HepG2 (cell line): Measurements from ENCODE around the gene C19orf85. TPM values are rescaled to one million over a fixed set of nuclear protein-coding genes. Genes with fewer than 3 reads are reported as not detected.

Source experiments
- ARHGAP35 ChIP-seq: sonication (generic); formaldehyde crosslinking; IDR thresholded peaks from 2 replicates; pipeline ENCODE4 v1.9.0; 2022; ENCODE audit warnings: mild to moderate bottlenecking, inconsistent platforms, moderate library complexity, missing genetic modification reagents, borderline replicate concordance
- KDM2A ChIP-seq: sonication (generic); formaldehyde crosslinking; IDR thresholded peaks from 2 replicates; pipeline ENCODE4 v1.4.0; 2020; ENCODE audit warnings: low read depth, missing genetic modification reagents, borderline replicate concordance
- MAFG ChIP-seq: sonication (generic); formaldehyde crosslinking; IDR thresholded peaks from 2 replicates; pipeline ENCODE4 v1.5.1; 2020; ENCODE audit warnings: mild to moderate bottlenecking, missing genetic modification reagents
- MTA1 ChIP-seq: sonication (generic); formaldehyde crosslinking; IDR thresholded peaks from 2 replicates; pipeline ENCODE4 v1.4.0; 2020; ENCODE audit warnings: missing genetic modification reagents, mild to moderate bottlenecking, borderline replicate concordance
- POLR2A ChIP-seq, 2 experiments: IDR thresholded peaks; 2 replicates each; pipeline ENCODE4 v1.6.1; 2011; ENCODE audit warnings: low read depth in 2 of 2, low read length in 2 of 2, mild to moderate bottlenecking in 1 of 2, moderate library complexity in 1 of 2; ENCODE audit not compliant: insufficient read depth in 1 of 2
- RBFOX2 ChIP-seq: fragments of 200-400 bp; formaldehyde crosslinking; IDR thresholded peaks from 2 replicates; pipeline ENCODE4 v1.6.1; 2017; ENCODE audit warnings: low read depth, mild to moderate bottlenecking, low read length
- RXRA ChIP-seq: sonication (generic); formaldehyde crosslinking; IDR thresholded peaks from 2 replicates; pipeline ENCODE4 v1.5.1; 2020; ENCODE audit warnings: missing genetic modification reagents
- SNAI1 ChIP-seq: sonication (generic); formaldehyde crosslinking; IDR thresholded peaks from 2 replicates; pipeline ENCODE4 v1.5.0; 2020; ENCODE audit warnings: mild to moderate bottlenecking, missing genetic modification reagents, borderline replicate concordance
- SYNCRIP ChIP-seq: fragments of 200-400 bp; formaldehyde crosslinking; IDR thresholded peaks from 2 replicates; pipeline ENCODE4 v1.6.1; 2018; ENCODE audit warnings: mild to moderate bottlenecking, low read depth, low read length; ENCODE audit not compliant: insufficient read depth
- TAF1 ChIP-seq: sonication (generic); formaldehyde crosslinking; IDR thresholded peaks from 2 replicates; pipeline ENCODE4 v1.4.0; 2020; ENCODE audit warnings: missing genetic modification reagents
- ZBTB7B ChIP-seq: sonication (generic); formaldehyde crosslinking; IDR thresholded peaks from 2 replicates; pipeline ENCODE4 v1.4.0; 2020; ENCODE audit warnings: missing genetic modification reagents
- ZFP37 ChIP-seq: sonication (generic); formaldehyde crosslinking; IDR thresholded peaks from 2 replicates; pipeline ENCODE4 v1.4.0; 2020; ENCODE audit warnings: missing genetic modification reagents, borderline replicate concordance
- ZNF142 ChIP-seq: sonication (generic); formaldehyde crosslinking; IDR thresholded peaks from 2 replicates; pipeline ENCODE4 v1.4.0; 2020; ENCODE audit warnings: missing genetic modification reagents
- ZNF317 ChIP-seq: sonication (generic); formaldehyde crosslinking; IDR thresholded peaks from 2 replicates; pipeline ENCODE4 v1.5.0; 2020; ENCODE audit warnings: mild to moderate bottlenecking, missing genetic modification reagents
- ZNF329 ChIP-seq: sonication (generic); formaldehyde crosslinking; IDR thresholded peaks from 2 replicates; pipeline ENCODE4 v1.9.0; 2021; ENCODE audit warnings: low read depth, mild to moderate bottlenecking, missing genetic modification reagents
- ZNF558 ChIP-seq: sonication (generic); formaldehyde crosslinking; IDR thresholded peaks from 2 replicates; pipeline ENCODE4 v1.9.0; 2022; ENCODE audit warnings: mild to moderate bottlenecking, missing genetic modification reagents, borderline replicate concordance
- ZNF605 ChIP-seq: sonication (generic); formaldehyde crosslinking; IDR thresholded peaks from 2 replicates; pipeline ENCODE4 v1.8.0; 2022; ENCODE audit warnings: mild to moderate bottlenecking, missing genetic modification reagents
- ZNF629 ChIP-seq: sonication (generic); formaldehyde crosslinking; conservative IDR thresholded peaks from 2 replicates; pipeline ENCODE4 v1.5.0; 2020; ENCODE audit warnings: missing genetic modification reagents
- ZNF704 ChIP-seq: sonication (generic); formaldehyde crosslinking; IDR thresholded peaks from 2 replicates; pipeline ENCODE4 v1.8.1; 2023; ENCODE audit warnings: mild to moderate bottlenecking, inconsistent platforms, moderate library complexity, missing genetic modification reagents, borderline replicate concordance
- polyA plus RNA-seq, 8 experiments: library from polyadenylated mRNA; depleted of rRNA in 3 of 8; stranded (reverse) in 7 of 8; unstranded in 1 of 8; fragments of >200 nt; fragmentation: Illumina TruSeq in 4 of 8; extraction: Trizol in 4 of 8; gene quantifications; 2 replicates each; pipeline versions ENCODE4 v1.2.1 to v1.2.3, GENCODE V29; 2011 to 2016; ENCODE audit warnings: low read depth in 4 of 8, missing spikeins in 1 of 8, mixed read lengths in 1 of 8; ENCODE audit not compliant: insufficient read depth in 1 of 8
- total RNA-seq, 5 experiments: library from RNA; depleted of rRNA; stranded (reverse); fragments of >200 nt; fragmentation: Illumina TruSeq; extraction: Trizol; gene quantifications; 2 replicates each; pipeline ENCODE4 v1.2.3, GENCODE V29; 2016; ENCODE audit warnings: low read depth in 1 of 5
- TF ChIP-seq, protein P1 (sequence below): sonication (generic); formaldehyde crosslinking; IDR thresholded peaks from 2 replicates; pipeline ENCODE4 v1.4.0; 2020; ENCODE audit warnings: mild to moderate bottlenecking, missing genetic modification reagents

C19orf85 gene
- total and polyA plus RNA-seq, 2 of the 13 experiments (the other 11 are each of a cell fraction or from before 2014, with no cell fraction given) = not detected

DNA sequence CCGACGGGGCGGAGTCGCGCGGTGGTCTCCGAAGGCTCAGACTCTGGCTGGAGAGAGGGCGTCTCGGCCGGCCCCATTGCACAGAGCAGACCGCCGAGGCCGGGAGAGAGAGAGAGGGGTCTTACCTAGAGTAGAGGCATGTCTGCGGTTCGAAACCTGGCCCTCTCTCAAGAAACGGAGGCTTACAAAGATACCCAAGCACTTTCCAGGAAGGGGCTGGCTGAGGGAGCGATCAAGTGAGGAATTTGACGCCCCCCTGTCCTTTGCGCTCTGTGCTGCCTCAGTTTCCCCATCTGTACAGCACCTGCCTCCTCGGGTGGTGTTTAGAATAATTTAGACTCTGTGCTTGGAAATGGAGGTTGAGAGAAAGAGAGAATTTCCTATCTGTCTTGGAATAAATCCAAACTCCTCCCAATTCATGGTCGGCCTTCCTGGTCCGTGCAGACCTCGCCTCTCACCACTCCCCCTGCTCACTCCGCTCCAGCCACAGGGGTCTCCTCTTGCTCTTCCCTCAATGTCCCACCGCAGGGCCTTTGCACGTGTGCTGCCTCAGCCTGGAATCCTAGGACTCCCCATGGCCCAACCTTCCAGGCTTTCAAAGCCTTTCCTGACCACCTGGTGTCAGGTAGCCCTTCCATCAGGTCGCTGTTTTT lies 2.5 kb downstream of the C19orf85 start (continued):
- TF ChIP-seq ZBTB7B (CRISPR knock-in tag) (peak; percentile 84), POLR2A (IDR thresholded peaks at IDR 0.05; ENCODE audit: insufficient read depth in 1 of 2, low read depth in 2 of 2, low read length in 2 of 2) (peak in 1 of 2 experiments; percentile 60; a peak in 2 of 4 replicates), ZFP37 (CRISPR knock-in tag) (0 out of 2 replicates have a peak, but pooled peaks have one; percentile 16), MAFG (no peak), ZNF329 (0 out of 2 replicates have a peak, but pooled peaks have one; percentile 7), MTA1 (0 out of 2 replicates have a peak, but pooled peaks have one; percentile 32), ZNF142 (no peak), SNAI1 (peak; percentile 70; the same call in 1 of the 2 replicates), RXRA (no peak), KDM2A (peak; percentile 6; the same call in 1 of the 2 replicates), RBFOX2 (peak; percentile 2; the same call in 1 of the 2 replicates), ARHGAP35 (CRISPR knock-in tag) (0 out of 2 replicates have a peak, but pooled peaks have one; percentile 34), SYNCRIP (no peak), TAF1 (CRISPR knock-in tag) (peak; percentile 35), ZNF558 (CRISPR knock-in tag) (0 out of 2 replicates have a peak, but pooled peaks have one; percentile 40), ZNF605 (CRISPR knock-in tag) (no peak), ZNF629 (peak; percentile 96), ZNF317 (CRISPR knock-in tag) (peak; percentile 13; the same call in 1 of the 2 replicates), ZNF704 (CRISPR knock-in tag) (no peak)
- TF ChIP-seq, protein P1, sequence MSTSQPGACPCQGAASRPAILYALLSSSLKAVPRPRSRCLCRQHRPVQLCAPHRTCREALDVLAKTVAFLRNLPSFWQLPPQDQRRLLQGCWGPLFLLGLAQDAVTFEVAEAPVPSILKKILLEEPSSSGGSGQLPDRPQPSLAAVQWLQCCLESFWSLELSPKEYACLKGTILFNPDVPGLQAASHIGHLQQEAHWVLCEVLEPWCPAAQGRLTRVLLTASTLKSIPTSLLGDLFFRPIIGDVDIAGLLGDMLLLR (CRISPR knock-in tag) = peak; percentile 57; the same call in 1 of the 2 replicates
